ENCODE data around the gene STON2. TPM values are rescaled to one million over a fixed set of nuclear protein-coding genes. Genes with fewer than 3 reads are reported as not detected.
A peak's percentile ranks its signal among the peaks of the same experiment; 100 is the strongest.

STON2 gene
- total and polyA plus RNA-seq, 2 of the 13 experiments (the other 11 are each of a cell fraction or from before 2014, with no cell fraction given), result 2.1 to 11.0 TPM

DNA sequence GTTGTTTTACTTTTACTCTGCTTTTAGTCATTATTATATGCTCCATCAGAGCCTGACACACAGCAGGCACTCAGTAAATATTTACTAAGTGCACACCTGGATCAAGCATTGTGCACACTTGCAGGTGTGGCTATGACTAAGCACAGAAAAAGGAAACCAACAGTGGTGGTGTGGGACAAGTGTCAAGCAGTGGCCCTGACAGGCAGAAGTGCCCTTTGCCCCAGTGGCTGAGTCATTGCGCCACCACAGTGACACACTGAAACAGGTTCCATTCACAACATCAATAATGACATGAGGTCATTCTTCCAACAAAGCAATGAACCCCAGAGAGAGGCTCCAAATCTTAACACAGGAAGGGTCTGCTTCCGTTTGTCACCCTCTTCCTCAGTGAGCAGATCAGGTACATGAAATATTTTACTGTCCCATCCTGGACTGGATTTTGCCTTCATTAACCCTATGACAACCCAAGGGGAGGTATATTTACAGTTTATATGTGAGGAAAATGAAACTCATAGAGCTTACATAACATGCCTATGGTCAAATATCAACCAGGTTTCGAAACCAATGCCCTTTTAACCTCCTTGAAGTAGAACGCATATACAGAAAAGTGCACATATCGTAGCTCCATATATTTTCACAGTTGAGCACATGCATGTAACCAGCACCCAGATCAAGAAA lies 96.7 kb downstream of the STON2 start (continued):
- TF ChIP-seq, protein P1, sequence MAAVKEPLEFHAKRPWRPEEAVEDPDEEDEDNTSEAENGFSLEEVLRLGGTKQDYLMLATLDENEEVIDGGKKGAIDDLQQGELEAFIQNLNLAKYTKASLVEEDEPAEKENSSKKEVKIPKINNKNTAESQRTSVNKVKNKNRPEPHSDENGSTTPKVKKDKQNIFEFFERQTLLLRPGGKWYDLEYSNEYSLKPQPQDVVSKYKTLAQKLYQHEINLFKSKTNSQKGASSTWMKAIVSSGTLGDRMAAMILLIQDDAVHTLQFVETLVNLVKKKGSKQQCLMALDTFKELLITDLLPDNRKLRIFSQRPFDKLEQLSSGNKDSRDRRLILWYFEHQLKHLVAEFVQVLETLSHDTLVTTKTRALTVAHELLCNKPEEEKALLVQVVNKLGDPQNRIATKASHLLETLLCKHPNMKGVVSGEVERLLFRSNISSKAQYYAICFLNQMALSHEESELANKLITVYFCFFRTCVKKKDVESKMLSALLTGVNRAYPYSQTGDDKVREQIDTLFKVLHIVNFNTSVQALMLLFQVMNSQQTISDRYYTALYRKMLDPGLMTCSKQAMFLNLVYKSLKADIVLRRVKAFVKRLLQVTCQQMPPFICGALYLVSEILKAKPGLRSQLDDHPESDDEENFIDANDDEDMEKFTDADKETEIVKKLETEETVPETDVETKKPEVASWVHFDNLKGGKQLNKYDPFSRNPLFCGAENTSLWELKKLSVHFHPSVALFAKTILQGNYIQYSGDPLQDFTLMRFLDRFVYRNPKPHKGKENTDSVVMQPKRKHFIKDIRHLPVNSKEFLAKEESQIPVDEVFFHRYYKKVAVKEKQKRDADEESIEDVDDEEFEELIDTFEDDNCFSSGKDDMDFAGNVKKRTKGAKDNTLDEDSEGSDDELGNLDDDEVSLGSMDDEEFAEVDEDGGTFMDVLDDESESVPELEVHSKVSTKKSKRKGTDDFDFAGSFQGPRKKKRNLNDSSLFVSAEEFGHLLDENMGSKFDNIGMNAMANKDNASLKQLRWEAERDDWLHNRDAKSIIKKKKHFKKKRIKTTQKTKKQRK (IDR thresholded peaks at IDR 0.05; ENCODE audit: low read length), result no peak
- TF ChIP-seq FIP1L1 (IDR thresholded peaks at IDR 0.05; ENCODE audit: borderline replicate concordance, insufficient read depth, low read depth, low read length) (no peak), ZNF562 (CRISPR knock-in tag; IDR thresholded peaks at IDR 0.05; ENCODE audit: borderline replicate concordance) (no peak), SRY (CRISPR knock-in tag; IDR thresholded peaks at IDR 0.05) (no peak), ARHGAP35 (CRISPR knock-in tag; IDR thresholded peaks at IDR 0.05; ENCODE audit: borderline replicate concordance) (no peak), TBL1XR1 (IDR thresholded peaks at IDR 0.05; ENCODE audit: borderline replicate concordance, low read length, partially characterized antibody) (peak; percentile 92), GLI4 (CRISPR knock-in tag; IDR thresholded peaks at IDR 0.05; ENCODE audit: borderline replicate concordance) (no peak), ZNF337 (CRISPR knock-in tag; IDR thresholded peaks at IDR 0.05; ENCODE audit: borderline replicate concordance, low read depth) (no peak), RFX1 (IDR thresholded peaks at IDR 0.05) (no peak), CBX1 (IDR thresholded peaks at IDR 0.05; ENCODE audit: low read depth) (no peak), EED (CRISPR knock-in tag; IDR thresholded peaks at IDR 0.05) (no peak; the same call in 1 of the 2 replicates), NBN (conservative IDR thresholded peaks at IDR 0.05) (no peak), ZNF780A (CRISPR knock-in tag; IDR thresholded peaks at IDR 0.05) (no peak), DNMT1 (CRISPR knock-in tag; IDR thresholded peaks at IDR 0.05) (no peak), ZNF615 (CRISPR knock-in tag; IDR thresholded peaks at IDR 0.05; ENCODE audit: borderline replicate concordance) (no peak), ZNF891 (CRISPR knock-in tag; IDR thresholded peaks at IDR 0.05) (no peak), ZNF607 (CRISPR knock-in tag; IDR thresholded peaks at IDR 0.05; ENCODE audit: borderline replicate concordance) (peak; percentile 28; the same call in 1 of the 2 replicates)
- TF ChIP-seq, protein P2, sequence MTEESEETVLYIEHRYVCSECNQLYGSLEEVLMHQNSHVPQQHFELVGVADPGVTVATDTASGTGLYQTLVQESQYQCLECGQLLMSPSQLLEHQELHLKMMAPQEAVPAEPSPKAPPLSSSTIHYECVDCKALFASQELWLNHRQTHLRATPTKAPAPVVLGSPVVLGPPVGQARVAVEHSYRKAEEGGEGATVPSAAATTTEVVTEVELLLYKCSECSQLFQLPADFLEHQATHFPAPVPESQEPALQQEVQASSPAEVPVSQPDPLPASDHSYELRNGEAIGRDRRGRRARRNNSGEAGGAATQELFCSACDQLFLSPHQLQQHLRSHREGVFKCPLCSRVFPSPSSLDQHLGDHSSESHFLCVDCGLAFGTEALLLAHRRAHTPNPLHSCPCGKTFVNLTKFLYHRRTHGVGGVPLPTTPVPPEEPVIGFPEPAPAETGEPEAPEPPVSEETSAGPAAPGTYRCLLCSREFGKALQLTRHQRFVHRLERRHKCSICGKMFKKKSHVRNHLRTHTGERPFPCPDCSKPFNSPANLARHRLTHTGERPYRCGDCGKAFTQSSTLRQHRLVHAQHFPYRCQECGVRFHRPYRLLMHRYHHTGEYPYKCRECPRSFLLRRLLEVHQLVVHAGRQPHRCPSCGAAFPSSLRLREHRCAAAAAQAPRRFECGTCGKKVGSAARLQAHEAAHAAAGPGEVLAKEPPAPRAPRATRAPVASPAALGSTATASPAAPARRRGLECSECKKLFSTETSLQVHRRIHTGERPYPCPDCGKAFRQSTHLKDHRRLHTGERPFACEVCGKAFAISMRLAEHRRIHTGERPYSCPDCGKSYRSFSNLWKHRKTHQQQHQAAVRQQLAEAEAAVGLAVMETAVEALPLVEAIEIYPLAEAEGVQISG (CRISPR knock-in tag; IDR thresholded peaks at IDR 0.05), result peak; percentile 71
- TF ChIP-seq, protein P3, sequence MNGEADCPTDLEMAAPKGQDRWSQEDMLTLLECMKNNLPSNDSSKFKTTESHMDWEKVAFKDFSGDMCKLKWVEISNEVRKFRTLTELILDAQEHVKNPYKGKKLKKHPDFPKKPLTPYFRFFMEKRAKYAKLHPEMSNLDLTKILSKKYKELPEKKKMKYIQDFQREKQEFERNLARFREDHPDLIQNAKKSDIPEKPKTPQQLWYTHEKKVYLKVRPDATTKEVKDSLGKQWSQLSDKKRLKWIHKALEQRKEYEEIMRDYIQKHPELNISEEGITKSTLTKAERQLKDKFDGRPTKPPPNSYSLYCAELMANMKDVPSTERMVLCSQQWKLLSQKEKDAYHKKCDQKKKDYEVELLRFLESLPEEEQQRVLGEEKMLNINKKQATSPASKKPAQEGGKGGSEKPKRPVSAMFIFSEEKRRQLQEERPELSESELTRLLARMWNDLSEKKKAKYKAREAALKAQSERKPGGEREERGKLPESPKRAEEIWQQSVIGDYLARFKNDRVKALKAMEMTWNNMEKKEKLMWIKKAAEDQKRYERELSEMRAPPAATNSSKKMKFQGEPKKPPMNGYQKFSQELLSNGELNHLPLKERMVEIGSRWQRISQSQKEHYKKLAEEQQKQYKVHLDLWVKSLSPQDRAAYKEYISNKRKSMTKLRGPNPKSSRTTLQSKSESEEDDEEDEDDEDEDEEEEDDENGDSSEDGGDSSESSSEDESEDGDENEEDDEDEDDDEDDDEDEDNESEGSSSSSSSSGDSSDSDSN (CRISPR knock-in tag; IDR thresholded peaks at IDR 0.05), result 0 out of 2 replicates have a peak, but pooled peaks have one; percentile 45
- TF ChIP-seq, protein P4, sequence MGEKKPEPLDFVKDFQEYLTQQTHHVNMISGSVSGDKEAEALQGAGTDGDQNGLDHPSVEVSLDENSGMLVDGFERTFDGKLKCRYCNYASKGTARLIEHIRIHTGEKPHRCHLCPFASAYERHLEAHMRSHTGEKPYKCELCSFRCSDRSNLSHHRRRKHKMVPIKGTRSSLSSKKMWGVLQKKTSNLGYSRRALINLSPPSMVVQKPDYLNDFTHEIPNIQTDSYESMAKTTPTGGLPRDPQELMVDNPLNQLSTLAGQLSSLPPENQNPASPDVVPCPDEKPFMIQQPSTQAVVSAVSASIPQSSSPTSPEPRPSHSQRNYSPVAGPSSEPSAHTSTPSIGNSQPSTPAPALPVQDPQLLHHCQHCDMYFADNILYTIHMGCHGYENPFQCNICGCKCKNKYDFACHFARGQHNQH (CRISPR knock-in tag; IDR thresholded peaks at IDR 0.05), result peak; percentile 100
